NCI-H524 treated with DMSO at 0.1 percent for 48 hours (cell line): ENCODE results near the gene TAS2R5.
"Not testable (repeated sequence)": the region's sequence is repeated elsewhere in the genome, so short reads cannot be mapped to it uniquely, and the experiment has no call there.

Experiments used
- DNase-seq: peaks from one replicate; lab custom pipeline; 2025; lab: John Stamatoyannopoulos, UW

Gene TAS2R5

DNA sequence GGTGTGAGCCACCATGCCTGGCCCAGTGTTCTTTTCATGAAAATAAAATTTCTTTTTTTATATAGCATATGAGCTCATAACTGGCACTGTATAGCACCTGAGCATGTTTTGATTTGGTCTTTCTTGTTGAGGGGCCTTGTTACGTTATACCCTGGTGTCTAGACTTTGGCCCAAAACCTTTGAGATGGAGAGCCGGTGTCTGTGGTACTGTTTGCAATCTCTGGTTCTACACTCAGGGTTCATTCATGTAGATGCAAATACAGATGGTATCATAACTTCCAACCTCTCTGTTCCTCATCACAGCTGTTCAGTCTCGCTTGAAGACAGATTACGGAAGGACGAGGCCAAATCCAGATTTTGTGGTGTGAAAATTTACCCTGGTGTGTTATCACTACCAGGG, at the start of gene TAS2R5:
Gene TAS2R5, plus strand, starts transcription at position 301 of the 400 bp plus-strand sequence. CDS start 145 bp downstream, outside the sequence.
- no peak for DNase-seq

DNA sequence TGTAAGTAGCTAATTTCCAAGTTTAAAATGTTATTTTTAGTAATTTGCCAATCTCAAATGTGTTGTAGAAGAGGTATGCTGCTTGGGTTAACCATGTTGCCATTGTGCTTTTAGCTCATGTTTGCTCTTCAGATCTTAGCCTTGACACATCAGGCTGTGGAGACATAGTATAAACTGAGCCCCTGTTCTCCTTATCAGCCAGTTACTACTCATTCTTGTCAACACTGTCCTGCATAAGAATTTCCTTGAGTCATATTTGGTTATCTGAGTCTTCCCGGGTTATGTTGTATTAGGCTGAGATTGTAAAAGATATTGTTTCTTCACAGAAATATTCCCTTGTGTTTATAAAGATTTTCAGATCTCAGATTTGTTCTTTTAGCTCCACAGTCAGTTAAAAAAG, 47.8 kb upstream of the TAS2R5 start:
- DNase-seq = no peak

- no peak for DNase-seq
Observed at GRCh38 chr7:141744131-141744530, 45.9 kb upstream of the TAS2R5 start.

DNA sequence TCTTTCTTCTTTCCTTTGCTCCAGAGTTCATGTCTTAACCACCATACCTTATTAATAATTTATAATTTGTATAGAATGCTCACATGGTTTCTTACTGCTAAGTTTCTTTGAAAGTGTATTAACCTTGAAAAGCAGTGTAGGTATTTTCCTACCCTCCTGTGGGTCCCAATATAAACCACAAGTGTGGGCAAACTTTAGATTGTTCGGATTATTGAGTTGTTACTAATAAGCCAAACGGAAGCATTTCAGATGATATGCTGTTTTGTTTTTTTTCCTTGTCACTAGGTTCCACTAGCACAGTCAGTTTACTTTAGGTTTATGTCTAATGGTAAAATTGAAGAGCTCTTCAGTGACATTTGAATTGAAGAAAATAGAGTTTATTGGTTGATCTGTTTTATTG, 41.6 kb upstream of the TAS2R5 start:
- no peak for DNase-seq

- not testable (repeated sequence) for DNase-seq
Observed at GRCh38 chr7:141751904-141752303, 38.1 kb upstream of the TAS2R5 start.

DNA sequence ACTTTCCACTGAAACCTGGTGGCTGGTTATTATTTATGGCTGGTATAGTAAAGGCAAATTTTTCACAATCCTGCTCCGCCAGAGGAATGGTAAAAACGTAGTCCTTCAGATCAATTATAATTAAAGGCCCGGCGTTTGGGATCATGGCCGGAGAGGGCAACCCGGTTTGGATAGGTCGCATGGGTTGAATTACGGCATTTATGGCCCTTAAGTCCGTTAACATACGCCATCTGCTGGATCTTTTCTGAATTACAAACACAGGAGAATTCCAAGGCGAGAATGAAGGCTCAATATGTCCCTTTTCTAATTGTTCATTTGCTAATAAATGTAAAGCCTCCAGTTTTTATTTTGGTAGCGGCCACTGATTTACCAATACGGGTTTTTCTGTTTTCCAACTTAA, 37.4 kb upstream of the TAS2R5 start:
- no peak for DNase-seq

GRCh38 chr7:141754939-141755338, 35.1 kb upstream of the TAS2R5 start:
- DNase-seq = no peak

GRCh38 chr7:141763797-141764196, 26.2 kb upstream of the TAS2R5 start, which contains the start of gene TAS2R3:
TAS2R3 (plus strand) TSS chr7:141764097; CDS start chr7:141764159, 62 bp downstream.
- no peak for DNase-seq

DNA sequence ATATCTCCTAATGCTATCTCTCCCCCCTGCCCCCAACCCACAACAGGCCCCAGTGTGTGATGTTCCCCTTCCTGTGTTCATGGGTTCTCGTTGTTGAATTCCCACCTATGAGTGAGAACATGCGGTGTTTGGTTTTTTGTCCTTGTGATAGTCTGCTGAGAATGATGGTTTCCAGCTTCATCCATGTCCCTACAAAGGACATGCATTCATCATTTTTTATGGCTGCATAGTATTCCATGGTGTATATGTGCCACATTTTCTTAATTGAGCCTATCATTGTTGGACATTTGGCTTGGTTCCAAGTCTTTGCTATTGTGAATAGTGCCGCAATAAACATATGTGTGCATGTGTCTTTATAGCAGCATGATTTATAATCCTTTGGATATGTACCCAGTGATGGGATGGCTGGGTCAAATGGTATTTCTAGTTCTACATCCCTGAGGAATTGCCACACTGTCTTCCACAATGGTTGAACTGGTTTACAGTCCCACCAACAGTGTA, 19.9 kb upstream of the TAS2R5 start:
- DNase-seq = not testable (repeated sequence)

DNA sequence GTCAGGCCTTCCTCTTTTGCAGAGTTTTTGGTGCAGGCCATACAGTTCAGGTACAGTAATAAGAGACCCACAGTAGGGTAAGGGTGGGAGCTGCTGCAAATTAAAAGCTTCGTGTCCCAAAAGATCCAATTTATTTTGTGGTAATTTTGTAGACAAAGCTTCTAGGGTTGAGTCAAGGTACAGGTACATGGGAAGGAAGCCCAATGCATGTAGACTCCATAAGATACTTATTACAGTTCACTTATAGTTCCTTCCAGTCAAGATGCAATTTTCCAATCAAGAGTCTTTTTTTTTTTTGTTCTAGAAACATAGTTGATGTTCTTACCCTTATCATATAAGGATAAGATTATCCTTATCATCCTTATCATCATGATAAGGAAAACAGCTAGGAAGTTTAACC, 13.6 kb upstream of the TAS2R5 start, which contains the start of gene TAS2R4:
Gene TAS2R4, plus strand, starts transcription at position 301 of the 400 bp plus-strand sequence. CDS start 1,815 bp downstream, outside the sequence.
- no peak for DNase-seq

- no peak for DNase-seq
Observed at GRCh38 chr7:141785706-141786552, 4.1 kb upstream of the TAS2R5 start.

DNA sequence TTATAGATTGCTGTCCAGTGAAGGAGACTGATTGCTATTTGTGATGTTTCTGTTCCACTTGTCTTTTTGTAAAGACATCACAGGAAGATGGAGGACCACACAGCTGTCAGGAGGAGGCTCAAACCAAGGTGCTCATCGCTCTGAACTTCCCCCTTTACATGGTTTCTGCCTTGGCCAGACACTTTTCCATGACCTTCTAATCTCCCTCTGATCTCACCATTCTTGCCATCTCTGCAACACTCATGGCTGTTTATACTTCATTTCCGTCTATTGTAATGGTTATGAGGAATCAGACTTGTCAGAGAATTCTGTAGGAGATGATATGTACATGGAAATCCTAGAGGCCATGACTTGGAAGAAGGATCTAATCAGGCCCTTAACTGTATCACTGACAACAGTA, 1.7 kb upstream of the TAS2R5 start:
- no peak for DNase-seq

GRCh38 chr7:141792526-141792925, 2.5 kb downstream of the TAS2R5 start:
- DNase-seq = no peak

DNA sequence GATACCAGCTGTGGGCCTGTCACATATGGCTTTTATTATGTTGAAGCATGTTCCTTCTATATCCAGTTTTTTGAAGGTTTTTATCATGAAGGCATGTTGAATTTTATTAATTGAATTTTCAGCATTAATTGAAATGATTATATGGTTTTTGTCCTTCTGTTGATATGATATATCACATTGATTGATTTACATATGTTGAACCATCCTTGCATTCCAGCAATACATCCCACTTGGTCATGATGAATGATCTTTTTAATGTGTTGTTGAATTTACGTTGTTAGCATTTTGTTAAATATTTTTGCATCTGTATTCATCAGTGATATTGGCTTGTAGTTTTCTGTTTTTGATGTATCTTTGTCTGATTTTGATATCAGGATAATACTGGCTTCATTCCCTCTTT, 30.1 kb downstream of the TAS2R5 start:
- no peak for DNase-seq

GRCh38 chr7:141822432-141822831, 32.4 kb downstream of the TAS2R5 start:
- DNase-seq = not testable (repeated sequence)

DNA sequence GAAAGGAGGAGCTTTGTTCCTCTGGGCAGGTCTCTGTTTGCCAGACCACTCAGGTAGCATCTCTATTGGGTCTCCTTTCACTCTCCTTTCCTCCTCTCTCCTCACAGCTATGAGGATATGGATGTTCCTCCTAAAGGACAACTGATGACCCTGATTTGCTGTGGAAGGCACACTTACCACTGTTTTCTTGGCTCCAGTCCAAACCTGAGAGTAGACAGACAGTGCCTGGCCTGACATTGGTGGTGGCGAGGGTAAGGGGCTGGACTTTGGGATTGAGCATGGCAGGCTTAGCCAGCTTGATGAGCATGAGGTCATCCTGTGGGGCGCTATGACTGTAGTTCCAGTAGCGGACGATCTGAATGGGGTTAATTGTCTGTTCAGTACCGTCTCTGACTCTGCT, 47.7 kb downstream of the TAS2R5 start:
- no peak for DNase-seq

GRCh38 chr7:141838581-141838980, 48.6 kb downstream of the TAS2R5 start:
- no peak for DNase-seq

GRCh38 chr7:141839256-141839655, 49.2 kb downstream of the TAS2R5 start:
- DNase-seq = no peak

DNA sequence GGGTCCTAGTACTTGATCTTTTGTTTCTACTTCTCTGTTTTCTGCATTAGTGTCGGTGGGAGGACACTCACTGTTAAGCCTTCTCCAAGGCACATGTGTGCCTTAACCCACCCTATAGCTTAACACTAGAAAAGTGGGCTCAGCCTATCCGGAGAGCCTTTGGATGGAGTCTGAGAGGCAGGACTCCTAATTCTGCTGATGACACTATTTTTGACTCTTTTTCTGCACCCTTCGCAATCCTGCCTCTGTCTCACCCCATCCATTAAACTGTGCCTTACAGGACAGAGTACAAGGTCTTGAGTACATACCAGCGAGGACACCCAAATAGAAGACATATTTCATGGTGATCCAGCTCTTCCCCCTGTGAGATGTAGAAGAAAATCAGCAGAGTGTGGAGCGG, 50.7 kb downstream of the TAS2R5 start:
- no peak for DNase-seq
